Adipocyte (in vitro differentiated cells): Measurements from ENCODE around the gene ETFA.

ENCODE experiments used
- DNase-seq: peaks from one replicate; pipeline ENCODE4 v3.0.0-alpha.2; 2015; ENCODE audit warnings: low read depth
- H3K27me3 ChIP-seq: replicated peaks from 2 replicates; pipeline ENCODE4 v1.7.0; 2013; ENCODE audit warnings: mild to moderate bottlenecking, low read length, moderate library complexity; ENCODE audit not compliant: control insufficient read depth, insufficient read depth
- H3K36me3 ChIP-seq: 2 replicates; pipeline ENCODE4 v1.7.0; 2013; ENCODE audit warnings: low read length, mild to moderate bottlenecking, moderate library complexity; ENCODE audit not compliant: control insufficient read depth, insufficient read depth, severe bottlenecking
- H3K4me1 ChIP-seq: 2 replicates; pipeline ENCODE4 v1.7.0; 2013; ENCODE audit warnings: mild to moderate bottlenecking, low read length, moderate library complexity; ENCODE audit not compliant: control insufficient read depth, insufficient read depth
- H3K4me3 ChIP-seq: 2 replicates; pipeline ENCODE4 v1.7.0; 2013; ENCODE audit warnings: mild to moderate bottlenecking, low read length, moderate library complexity
- H3K9ac ChIP-seq: 2 replicates; pipeline ENCODE4 v1.7.0; 2013; ENCODE audit warnings: mild to moderate bottlenecking, low read length, moderate library complexity
- H3K9me3 ChIP-seq: 2 replicates; pipeline ENCODE4 v1.7.0; 2013; ENCODE audit warnings: mild to moderate bottlenecking, low read length, moderate library complexity; ENCODE audit not compliant: control insufficient read depth

Gene ETFA

GRCh38 chr15:76175442-76175841, 135.8 kb downstream of the ETFA start:
- Histone ChIP-seq H3K4me1 (peaks cover 20% of the 10 kb centered on the region), H3K27me3 (no peaks in the 10 kb centered on the region), H3K9me3 (peaks cover 8% of the 10 kb centered on the region), H3K36me3 (no peaks in the 10 kb centered on the region), H3K9ac (no peak overlapping the region), H3K4me3 (no peak overlapping the region)
- DNase-seq = no peak

GRCh38 chr15:76174654-76175053, 136.6 kb downstream of the ETFA start:
- Histone ChIP-seq H3K36me3 (no peaks in the 10 kb centered on the region), H3K4me3 (no peak overlapping the region), H3K4me1 (peaks cover 28% of the 10 kb centered on the region), H3K9me3 (peaks cover 8% of the 10 kb centered on the region), H3K27me3 (no peaks in the 10 kb centered on the region), H3K9ac (no peak overlapping the region)
- DNase-seq = no peak

- no peaks in the 10 kb centered on the region for H3K27me3 ChIP-seq
- peaks cover 29% of the 10 kb centered on the region for H3K4me1 ChIP-seq
- no peaks in the 10 kb centered on the region for H3K36me3 ChIP-seq
- no peak overlapping the region for H3K9ac ChIP-seq
- peaks cover 8% of the 10 kb centered on the region for H3K9me3 ChIP-seq
- no peak for DNase-seq
- no peak overlapping the region for H3K4me3 ChIP-seq
Observed at GRCh38 chr15:76173317-76173834, 137.9 kb downstream of the ETFA start.

GRCh38 chr15:76172782-76173181, 138.5 kb downstream of the ETFA start:
- Histone ChIP-seq H3K27me3 (no peaks in the 10 kb centered on the region), H3K9ac (no peak overlapping the region), H3K4me1 (peaks cover 23% of the 10 kb centered on the region), H3K36me3 (no peaks in the 10 kb centered on the region), H3K4me3 (no peak overlapping the region), H3K9me3 (peaks cover 8% of the 10 kb centered on the region)
- DNase-seq = no peak

GRCh38 chr15:76169911-76170800, 141.1 kb downstream of the ETFA start:
- peak; percentile 38 for DNase-seq
- H3K9me3 ChIP-seq = peaks cover 4% of the 10 kb centered on the region
- no peaks in the 10 kb centered on the region for H3K36me3 ChIP-seq

GRCh38 chr15:76169018-76169417, 142.3 kb downstream of the ETFA start:
- Histone ChIP-seq H3K36me3 (no peaks in the 10 kb centered on the region), H3K9ac (no peak overlapping the region), H3K27me3 (no peaks in the 10 kb centered on the region), H3K4me1 (peaks cover 18% of the 10 kb centered on the region), H3K4me3 (no peak overlapping the region), H3K9me3 (no peaks in the 10 kb centered on the region)
- DNase-seq = no peak

More at GRCh38 chr15:76169911-76170800, 141.1 kb downstream of the ETFA start:
- Histone ChIP-seq H3K9ac (peak overlapping the region; percentile 76), H3K4me1 (peaks cover 15% of the 10 kb centered on the region), H3K4me3 (no peak overlapping the region), H3K27me3 (no peaks in the 10 kb centered on the region)

GRCh38 chr15:76168237-76168984, 142.9 kb downstream of the ETFA start:
- no peaks in the 10 kb centered on the region for H3K27me3 ChIP-seq
- DNase-seq = no peak
- no peak overlapping the region for H3K4me3 ChIP-seq
- H3K9ac ChIP-seq = no peak overlapping the region
- no peaks in the 10 kb centered on the region for H3K36me3 ChIP-seq
- peaks cover 24% of the 10 kb centered on the region for H3K4me1 ChIP-seq
- no peaks in the 10 kb centered on the region for H3K9me3 ChIP-seq

- H3K27me3 ChIP-seq = no peaks in the 10 kb centered on the region
- H3K4me1 ChIP-seq = peaks cover 49% of the 10 kb centered on the region
- no peak for DNase-seq
- no peak overlapping the region for H3K4me3 ChIP-seq
- H3K9ac ChIP-seq = no peak overlapping the region
- no peaks in the 10 kb centered on the region for H3K36me3 ChIP-seq
- no peaks in the 10 kb centered on the region for H3K9me3 ChIP-seq
Observed at GRCh38 chr15:76165951-76166350, 145.3 kb downstream of the ETFA start.
